Muscle of back (tissue), 11 donors: Measurements from ENCODE around the gene LRRC4C. TPM values are rescaled to one million over a fixed set of nuclear protein-coding genes. Genes with fewer than 3 reads are reported as not detected.

ENCODE experiments used
- DNase-seq, 3 donors: peaks; one replicate each; pipeline versions ENCODE4 v3.0.0 to v3.0.0-alpha.2; 2013
- polyA plus RNA-seq, 10 donors: library from polyadenylated mRNA; unstranded; fragments of 120-200 nt; gene quantifications; one replicate each; pipeline ENCODE4 v1.2.1, GENCODE V29; 2013; ENCODE audit not compliant: insufficient read length in 10 of 10

The LRRC4C gene
- polyA plus RNA-seq, 10 donors, result 1.8 to 5.4 (median 3.4) TPM

DNA sequence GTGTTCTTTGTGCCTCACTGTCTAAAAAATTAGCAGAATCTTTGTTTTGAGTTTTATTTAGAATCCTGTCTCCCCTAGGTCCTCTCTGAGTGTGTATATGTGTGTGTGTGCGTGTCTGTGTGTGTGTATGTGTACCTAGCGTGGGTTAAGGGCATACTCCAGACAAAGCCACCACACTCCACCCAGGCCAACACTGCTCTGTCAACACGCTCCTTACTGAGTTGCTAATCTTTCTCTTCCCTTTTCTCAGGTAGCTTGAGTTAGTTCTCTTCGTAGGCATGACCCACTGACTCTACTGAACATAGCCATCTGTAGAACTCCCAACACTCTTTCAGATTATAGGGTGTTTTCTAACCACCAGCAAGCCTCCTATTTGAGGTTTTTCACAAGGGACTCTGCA is 131.1 kb downstream of the LRRC4C start:
- DNase-seq, result no peak

DNA sequence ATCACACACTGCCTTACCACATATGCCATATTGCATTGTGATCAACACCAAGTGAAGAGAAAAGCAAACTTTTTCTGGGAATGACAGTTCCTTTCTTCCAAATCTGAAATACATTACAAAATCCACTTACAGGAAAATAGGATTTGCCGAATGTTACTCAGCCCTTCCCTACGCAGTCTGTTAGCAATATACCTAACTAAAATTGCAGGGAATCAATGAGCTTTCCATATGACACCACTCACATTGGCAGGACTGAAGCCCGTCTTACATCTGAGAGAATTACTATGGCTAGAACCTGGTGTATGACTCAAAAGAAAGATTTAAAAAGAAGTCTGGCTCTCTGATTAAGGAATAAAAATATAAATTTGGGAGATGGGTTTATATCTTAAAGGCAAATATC is 136.0 kb downstream of the LRRC4C start:
- peak in 2 of 3 donors; percentile 29 to 53 for DNase-seq

DNA sequence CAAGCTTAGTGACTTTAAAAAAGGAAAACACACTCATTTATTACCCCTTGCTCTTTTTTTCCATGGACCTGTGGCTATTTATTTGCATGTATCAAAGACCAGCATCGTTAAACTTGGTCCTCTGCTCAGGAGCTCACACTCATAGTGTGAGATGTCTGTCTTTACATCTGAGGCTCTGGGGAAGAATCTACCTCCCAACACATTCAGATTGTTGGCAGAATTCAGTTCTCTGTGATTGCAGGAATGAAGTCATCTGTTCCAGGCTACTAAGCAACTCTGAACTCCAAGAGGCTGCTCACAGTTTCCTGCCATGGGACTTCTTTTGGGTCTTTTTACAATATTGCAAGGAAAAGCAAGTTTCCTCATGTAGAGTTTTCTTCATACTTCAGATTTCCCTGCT is 138.8 kb downstream of the LRRC4C start:
- DNase-seq, result peak; percentile 36 to 69 (median 47)

DNA sequence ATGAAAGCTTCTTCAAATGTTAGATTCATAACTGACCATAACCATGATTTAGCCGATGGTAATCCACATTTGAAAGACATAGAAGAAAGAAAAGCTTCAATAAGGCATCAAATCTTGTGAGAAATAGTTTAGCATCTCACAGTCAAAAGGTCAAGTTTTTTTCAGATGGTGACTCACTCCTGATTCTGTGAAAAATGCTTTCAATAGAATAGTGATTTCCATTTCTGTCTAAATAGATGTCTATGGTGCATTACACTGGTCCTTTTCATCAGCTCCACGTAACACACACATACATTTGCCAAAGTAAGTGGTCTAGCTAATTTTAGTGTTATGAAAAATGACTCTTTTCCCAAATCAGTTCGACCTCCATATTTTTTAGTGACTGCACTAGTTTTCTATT is 139.2 kb downstream of the LRRC4C start:
- peak; percentile 4 to 29 (median 14) for DNase-seq

DNA sequence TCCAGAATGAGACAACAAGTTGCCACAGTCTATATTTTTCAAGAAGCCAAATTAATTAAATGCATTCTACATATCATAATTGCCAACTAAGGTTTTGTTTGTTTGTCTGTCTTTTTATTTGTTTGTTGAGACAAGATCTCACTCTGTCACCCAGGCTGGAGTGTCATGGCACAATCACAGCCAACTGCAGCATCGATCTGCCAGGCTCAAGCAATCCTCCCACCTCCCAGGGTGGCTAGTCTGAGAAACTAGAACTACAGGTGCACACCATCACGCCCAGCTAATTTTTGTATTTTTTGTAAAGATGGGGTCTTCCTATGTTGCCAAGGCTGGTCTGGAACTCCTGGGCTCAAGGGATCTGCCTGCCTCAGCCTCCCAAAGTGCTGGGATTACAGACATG is 140.0 kb downstream of the LRRC4C start:
- DNase-seq, result no peak

DNA sequence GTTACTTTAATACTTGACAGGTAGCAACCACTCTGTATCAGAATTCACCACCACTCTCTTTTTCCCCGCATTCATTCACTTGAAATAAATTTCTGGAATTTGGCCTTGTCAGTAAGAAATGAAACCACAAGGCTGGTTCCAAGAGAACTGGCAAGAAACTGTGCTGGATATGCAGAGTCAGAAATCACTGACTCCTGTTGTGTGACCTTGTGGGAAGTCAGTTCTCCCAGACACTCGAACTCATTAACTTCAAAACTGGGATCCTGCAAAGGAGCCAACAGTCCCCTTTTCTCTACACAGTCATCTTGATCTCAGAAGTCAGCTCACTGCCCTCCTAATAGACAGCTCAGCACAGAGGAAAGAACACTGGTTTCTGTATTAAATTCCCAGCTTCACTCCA is 142.7 kb downstream of the LRRC4C start:
- DNase-seq, result peak in 1 of 3 donors; percentile 29

DNA sequence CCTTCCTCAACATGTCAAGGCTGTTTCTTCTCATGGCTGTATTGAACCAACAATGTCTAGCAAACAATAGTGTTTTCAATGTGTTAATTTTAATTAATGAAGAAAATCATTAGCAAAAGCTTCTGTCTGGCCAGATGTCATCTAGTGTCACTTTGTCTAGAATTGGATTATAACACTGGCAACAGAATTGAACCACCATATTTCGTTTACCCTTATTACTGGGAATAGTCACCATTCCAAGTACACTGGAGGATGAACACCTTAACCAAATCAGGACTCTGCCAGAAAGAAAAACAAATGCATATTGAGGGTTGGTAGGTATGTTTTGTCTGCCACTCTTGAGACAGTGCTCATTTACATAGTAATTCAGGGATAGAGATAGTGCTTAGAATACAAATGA is 146.2 kb downstream of the LRRC4C start:
- no peak for DNase-seq

DNA sequence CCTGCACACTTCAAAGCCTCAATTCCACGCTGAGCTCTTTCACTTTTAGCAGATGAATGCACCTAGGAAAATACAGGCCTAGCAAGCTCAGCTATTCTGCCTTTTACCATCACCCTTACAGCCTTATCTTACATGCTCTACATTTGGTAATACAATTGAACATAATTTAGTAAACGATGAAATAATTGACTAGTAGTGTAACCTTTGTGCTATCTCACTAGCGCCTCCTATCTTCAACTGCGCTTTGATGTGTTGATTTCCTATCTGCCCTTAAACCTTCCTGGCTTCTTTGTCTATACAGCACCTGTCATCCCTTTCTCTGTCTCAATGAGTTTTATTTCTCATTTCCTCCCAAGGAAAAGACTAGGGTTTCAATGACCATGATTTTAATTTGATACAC is 149.7 kb downstream of the LRRC4C start:
- no peak for DNase-seq

DNA sequence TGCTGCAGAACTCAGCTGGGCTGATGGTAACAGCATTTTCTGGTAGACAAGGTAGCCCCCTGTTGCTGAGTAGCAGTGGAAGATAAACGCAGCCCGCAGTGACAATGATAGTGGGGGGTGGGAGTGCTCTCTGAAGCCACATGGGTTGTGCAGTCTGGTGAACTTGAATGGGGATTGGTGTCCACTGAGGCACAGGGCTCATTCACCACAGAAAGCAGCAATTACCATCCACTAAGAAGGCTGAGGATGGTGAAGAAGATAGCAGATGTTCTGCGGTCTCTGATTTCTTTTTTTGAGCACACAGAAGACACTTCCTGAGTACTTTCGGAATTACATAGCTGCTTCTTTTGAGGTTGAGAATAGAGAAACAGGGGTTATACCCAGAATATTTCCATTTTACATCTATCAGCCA is 150.3 kb downstream of the LRRC4C start:
- no peak for DNase-seq

DNA sequence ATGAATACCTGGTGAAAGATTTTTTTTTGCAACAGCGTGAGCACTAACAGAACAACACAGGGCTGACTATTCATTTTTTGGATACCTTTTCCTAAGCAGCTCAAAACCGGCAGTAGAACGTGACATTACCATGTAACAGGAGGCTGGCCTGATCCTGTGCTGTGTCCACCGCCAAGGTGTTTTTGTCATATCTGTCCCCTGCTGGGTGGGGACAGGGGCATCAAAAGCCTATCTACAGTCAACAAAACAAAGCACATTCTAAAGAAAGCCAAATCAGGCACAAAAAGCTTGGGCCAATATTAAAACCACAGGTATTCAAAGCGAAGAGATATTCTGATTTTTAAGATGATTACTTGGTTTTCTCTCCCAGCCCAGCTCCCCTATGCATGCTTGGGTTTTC is 151.2 kb downstream of the LRRC4C start:
- no peak for DNase-seq

DNA sequence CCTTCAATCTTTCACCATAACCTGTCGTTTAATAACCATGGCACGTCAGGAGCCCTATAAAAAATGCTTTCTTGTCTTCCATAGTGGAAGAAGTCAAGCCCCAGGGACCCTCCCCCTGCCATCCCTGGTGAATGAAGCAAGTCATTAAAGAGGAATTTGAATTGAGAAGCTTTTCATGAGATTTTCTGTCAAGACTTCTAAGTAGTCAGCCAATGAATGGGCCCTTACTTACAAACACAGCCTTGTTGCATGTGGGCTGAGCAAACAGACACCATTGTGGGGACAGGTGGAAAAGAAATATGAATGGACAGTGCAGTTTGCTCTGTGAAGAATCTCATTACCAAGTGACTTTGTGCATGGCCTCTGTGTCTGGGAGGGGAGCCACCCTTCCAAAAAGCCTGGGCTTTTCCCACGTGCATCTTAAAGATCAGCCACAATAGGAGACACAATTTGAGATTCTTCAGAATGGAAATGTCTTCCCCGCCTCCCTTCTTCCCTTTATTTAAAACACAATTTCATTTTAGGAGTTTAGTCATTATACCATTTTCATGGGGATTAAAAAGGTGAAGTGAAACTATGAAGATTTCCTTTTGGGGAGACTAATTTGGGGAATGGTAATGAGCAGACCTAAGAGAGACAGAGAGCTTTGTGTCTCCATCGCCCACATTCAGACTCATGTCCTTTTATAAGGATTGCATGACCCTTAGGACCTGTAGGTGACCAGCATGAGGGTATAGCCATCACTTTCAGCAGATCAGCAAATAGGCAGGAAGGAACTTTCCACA is 152.0 kb downstream of the LRRC4C start:
- DNase-seq, result no peak

DNA sequence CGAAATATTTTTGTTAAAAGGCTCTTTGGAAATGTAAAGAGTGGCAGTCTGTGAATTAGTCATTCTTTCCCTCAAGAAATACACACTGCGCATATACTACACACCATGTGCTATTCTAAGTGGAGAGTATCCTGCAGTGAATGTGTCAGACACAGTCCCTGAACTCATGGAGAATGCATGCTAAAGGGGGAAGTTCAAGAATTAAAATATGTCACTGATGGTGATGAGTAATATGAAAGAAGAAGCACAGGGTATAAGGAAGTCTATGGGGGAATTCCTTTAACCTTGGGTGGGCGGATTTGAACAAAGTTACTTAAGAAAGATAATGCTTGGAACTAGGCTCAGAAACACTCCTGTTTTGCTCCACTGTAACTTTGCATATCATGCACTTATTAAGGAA is 153.0 kb downstream of the LRRC4C start:
- peak in 1 of 3 donors; percentile 67 for DNase-seq

DNA sequence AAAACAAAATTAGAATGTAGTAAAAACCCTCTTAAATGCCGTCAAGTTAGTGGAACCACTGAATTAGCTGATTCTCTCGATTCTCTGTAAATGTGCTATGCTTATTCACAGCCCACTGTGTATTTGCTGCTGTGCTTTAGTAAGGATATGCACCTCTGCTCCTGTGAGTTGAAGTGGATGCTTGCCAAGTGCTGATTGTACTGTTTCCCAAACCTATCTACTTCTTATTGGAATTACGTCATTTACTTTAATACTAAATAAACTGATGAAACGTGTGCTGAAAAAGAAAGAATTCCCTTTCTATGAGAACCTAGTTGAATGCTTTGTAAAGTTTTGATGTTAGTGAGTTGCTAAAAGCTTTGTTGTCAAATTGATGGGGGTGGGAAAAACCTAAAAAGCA is 158.4 kb downstream of the LRRC4C start:
- DNase-seq, result no peak

DNA sequence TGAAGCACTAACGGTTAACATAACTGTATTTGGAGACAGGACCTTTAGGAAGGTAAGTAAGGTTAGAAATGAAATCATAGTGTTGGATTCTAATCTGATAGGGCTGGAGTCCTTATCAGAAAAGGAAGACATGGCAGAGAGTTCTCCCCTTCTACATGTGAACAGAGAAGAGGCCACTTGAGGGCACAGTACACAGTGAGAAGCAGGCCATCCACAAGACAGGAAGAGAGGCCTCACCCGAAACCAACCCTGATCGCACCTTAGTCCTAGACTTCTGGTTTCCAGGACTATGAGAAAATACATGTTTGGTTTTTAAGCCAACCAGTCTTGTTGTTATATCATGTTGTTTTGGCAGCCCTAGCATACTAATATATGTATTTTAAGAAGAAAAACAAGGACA is 170.0 kb downstream of the LRRC4C start:
- no peak for DNase-seq

DNA sequence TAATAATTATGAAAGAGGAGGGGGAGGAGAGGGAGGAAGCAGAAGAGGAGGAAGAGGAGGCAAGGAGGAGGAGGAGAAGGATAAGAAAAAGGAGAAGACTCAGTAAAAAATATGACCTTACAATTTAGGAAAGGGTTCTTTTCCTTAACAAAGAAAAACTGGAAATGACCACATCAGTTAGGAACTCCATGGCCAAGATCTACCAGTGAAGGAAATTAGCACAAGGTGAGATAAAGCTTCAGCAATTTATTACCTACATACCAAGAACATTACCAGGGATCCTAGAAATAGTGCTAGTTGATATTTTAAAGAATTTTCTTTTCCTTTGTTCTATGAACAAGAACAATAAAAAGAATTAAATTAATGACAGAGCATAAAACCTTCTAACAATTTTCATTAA is 172.7 kb downstream of the LRRC4C start:
- no peak for DNase-seq

DNA sequence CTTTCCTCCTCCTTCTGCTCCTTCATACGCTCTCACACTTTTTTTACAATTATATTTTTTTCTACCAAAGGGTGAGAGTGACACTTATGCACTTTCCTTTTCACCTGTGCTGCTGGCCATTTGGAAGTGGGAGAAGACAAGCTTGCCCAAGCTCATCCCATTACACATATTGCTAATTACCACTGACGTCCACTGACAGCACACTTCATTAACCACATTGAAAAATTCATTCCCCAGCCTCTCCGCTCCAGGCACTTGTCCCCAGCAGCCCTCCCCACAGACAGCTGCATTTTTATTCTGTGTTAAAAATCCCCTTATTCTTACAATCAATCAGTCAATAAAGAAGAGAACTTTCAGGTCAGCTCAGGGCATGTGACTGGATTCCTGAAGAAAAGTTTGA is 175.1 kb downstream of the LRRC4C start:
- no peak for DNase-seq

DNA sequence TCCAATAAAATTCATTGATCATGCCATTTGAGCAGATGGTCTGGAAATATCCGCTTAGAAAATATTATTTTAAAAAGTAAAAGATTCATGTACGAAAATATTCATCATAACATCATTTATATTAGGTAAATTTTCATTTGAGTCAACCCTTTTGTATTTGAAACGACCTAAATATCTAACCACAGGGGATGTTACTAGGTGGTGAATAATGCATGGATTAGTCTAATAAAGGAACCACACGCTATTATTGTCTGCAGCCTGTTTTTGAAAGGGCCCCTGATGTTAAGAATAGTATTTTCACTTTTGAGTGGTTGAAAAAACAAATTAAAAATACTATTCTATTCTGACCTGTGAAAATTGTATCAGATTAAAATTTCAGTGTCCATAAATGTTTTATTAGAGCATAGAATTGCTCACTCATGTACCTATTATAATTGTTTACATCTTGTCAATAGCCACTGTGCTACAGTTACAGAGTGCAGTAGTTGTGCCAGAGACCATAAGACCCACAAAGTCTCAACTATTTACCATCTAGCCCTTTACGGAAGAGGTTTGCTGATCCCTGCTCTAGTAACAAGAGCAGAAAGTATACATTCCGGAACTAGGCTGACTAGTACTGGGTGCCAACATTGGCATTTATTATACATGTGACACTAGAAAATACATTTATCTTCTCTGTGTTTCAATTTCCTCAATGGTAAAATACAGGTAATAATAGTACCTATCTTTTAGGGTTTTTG is 176.1 kb downstream of the LRRC4C start:
- no peak for DNase-seq

DNA sequence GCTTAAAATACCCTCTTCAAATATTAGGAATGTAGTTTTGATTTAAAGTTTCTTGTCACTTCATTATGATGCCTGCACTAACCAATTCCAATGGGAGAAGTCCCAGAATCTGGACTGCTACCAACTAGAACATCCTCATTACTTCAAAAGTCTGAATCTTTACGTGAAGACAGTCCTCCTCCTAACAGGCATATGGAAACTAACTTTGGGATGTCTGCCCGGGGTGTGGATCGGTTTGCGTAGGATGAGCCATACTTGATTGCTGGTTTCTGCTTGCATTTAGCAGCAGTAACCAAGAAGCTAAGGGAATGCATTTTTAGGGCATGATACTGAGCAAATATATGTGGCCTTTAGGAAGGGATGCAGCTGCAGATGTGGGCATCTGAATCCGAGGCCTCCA is 177.1 kb downstream of the LRRC4C start:
- peak; percentile 58 to 80 (median 75) for DNase-seq

DNA sequence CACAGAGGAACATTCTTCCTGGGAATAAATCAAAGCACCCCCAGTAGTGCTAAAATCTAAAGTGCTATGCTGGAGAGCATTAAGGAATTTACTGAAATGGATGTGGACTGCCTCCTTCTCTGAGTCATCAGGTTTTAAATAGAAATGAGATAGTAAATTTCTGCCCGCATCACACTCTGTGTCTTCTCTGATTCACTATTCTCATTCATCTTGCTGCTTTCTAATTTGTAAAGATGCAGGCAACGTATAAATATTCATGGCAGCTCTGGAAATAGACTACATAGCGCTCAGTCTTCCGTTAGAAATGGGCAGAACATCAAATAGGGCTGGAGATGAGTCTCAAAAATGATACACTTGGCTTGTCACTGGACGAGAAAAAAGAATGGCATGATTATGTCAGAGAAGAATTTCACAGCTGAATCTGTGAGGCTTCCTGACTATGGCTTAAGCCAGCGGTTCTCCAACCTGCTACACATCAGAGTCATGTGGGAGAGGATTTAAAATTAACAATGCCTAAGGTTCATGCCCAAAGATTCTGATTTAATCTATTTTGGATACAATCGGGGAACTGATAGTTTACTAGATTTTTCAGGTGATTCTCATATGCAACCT is 178.2 kb downstream of the LRRC4C start:
- DNase-seq, result peak in 2 of 3 donors; percentile 18 to 89

DNA sequence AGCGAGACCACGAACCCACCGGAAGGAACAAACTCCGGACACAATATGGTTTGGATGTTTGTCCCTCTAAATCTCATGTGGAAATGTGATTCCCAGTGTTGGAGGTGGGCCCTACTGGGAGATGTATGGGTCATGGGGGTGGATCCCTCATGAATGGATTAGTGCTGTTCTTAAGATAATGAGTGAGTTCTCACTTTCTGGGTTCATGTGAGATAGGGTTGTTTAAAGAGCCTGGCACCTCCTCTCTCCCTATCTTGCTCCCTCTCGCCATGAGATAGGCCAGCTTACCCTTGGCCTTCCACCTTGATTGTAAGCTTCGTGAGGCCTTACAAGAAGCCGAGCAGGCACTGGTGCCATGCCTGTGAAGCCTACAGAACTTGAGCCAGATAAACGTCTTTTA is 184.6 kb downstream of the LRRC4C start:
- no peak for DNase-seq

DNA sequence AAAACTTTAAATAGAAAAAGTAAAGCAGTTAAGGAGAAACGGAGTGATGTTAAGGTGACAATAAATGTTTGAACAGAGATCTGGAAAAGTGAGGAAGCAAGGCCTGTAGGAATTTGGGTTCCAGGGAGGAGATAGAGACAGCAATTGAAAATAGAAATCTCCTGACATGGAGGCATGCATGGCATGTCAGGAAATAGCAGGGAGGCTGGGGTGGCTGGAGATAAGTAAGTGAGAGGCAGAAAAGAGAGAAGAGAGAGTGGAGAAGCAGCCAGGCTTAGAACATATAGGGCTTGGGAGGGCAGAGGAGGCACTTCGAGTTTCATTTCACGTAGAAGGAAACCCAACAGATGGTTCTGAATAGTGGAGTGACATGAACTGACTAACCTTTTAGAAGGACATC is 185.5 kb downstream of the LRRC4C start:
- no peak for DNase-seq

DNA sequence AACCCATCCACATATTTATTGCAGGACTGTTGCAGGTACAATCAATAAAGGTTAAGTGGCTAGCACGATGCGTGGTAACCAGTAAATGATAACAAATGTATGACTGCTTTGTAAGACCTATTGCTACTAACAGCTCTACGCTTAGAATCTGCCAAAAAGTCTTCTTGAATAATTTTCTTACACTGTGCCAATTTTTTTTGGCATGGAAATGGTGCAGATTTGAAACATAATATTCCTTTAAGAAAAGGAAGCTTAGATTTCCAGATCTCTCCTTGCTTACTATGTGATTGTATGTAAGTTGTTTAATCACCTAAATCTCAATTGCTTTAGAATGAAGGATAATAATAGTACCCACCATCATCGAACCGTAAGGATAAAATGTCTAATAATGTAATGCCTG is 192.0 kb downstream of the LRRC4C start:
- peak; percentile 8 to 28 (median 14) for DNase-seq

DNA sequence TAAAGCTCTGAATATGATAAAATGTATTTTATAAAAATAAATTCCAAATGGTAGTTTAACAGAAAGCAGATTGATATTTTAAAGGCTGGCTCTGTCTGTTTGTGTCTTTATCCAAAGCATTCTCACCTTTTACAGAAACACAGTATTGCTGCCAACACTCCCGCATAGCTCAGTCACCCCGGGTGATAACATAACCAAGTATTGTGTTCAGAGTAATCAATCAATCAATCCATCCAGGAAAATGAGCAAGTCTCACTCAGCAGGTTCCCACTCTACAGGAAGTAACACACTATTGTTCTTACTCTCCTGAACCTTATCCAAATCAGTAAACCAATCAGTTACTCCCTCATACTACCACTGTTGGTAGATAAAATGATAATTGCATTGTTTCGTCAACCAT is 203.4 kb downstream of the LRRC4C start:
- DNase-seq, result no peak
